GM12878 (cell line): ENCODE results near the gene PDE12. TPM values are rescaled to one million over a fixed set of nuclear protein-coding genes. Genes with fewer than 3 reads are reported as not detected.

Experiments
- BCL11A ChIP-seq: IDR thresholded peaks from 2 replicates; pipeline ENCODE4 v1.6.1; 2011; ENCODE audit warnings: low read depth, low read length
- HDAC6 ChIP-seq: fragments of 200-600 bp; sonication (generic); IDR thresholded peaks from one replicate; pipeline ENCODE4 v1.8.0; 2017; ENCODE audit warnings: antibody characterized with exemption; ENCODE audit not compliant: unreplicated experiment
- JUND ChIP-seq: IDR thresholded peaks from 2 replicates; pipeline ENCODE4 v1.6.1; 2012; ENCODE audit warnings: low read depth, mild to moderate bottlenecking, low read length, improper control_type of control experiment, moderate library complexity
- MXI1 ChIP-seq: fragments of 150-350 bp; IDR thresholded peaks from 2 replicates; pipeline ENCODE4 v1.6.1; 2011; ENCODE audit warnings: low read depth, mild to moderate bottlenecking, inconsistent platforms, low read length, improper control_type of control experiment
- NRF1 ChIP-seq: conservative IDR thresholded peaks from 2 replicates; pipeline ENCODE4 v1.6.1; 2011; ENCODE audit warnings: mild to moderate bottlenecking, low read depth, low read length, improper control_type of control experiment
- SUZ12 ChIP-seq: fragments of 200-600 bp; sonication (generic); IDR thresholded peaks from one replicate; pipeline ENCODE4 v1.6.1; 2018; ENCODE audit warnings: antibody characterized with exemption, mild to moderate bottlenecking; ENCODE audit not compliant: unreplicated experiment
- TCF12 ChIP-seq: IDR thresholded peaks from 2 replicates; pipeline ENCODE4 v1.6.1; 2011; ENCODE audit warnings: low read depth, mild to moderate bottlenecking, low read length
- YBX1 ChIP-seq: fragments of 450-650 bp; IDR thresholded peaks from 2 replicates; pipeline ENCODE4 v1.6.1; 2016; ENCODE audit warnings: antibody characterized with exemption
- ZNF622 ChIP-seq: fragments of 450-650 bp; IDR thresholded peaks from 2 replicates; pipeline ENCODE4 v1.6.1; 2017; ENCODE audit warnings: mild to moderate bottlenecking, inconsistent platforms
- polyA plus RNA-seq, 11 experiments: library from polyadenylated mRNA; depleted of rRNA in 4 of 11; unstranded in 6 of 11; stranded (reverse) in 5 of 11; fragments of >200 nt; fragmentation: Nextera tagmentation in 4 of 11; fragmentation: Illumina TruSeq in 1 of 11; extraction: Ambion mirVana in 4 of 11; extraction: Trizol in 1 of 11; gene quantifications; 1 replicate in 1 of 11; 2 replicates in 10 of 11; pipeline versions ENCODE4 v1.2.1 to v1.2.3, GENCODE V29; 2011 to 2016; ENCODE audit warnings: inconsistent platforms in 2 of 11, missing spikeins in 2 of 11, low read depth in 1 of 11
- total RNA-seq, 4 experiments: library from RNA; depleted of rRNA in 3 of 4; stranded (reverse); fragments of >200 nt in 3 of 4; fragmentation: Illumina TruSeq in 1 of 4; extraction: Trizol in 1 of 4; gene quantifications; 2 replicates each; pipeline versions ENCODE4 v1.2.1 to v1.2.3, GENCODE V29; 2013 to 2021
- TF ChIP-seq, protein P1 (sequence below): fragments of 450-650 bp; IDR thresholded peaks from 2 replicates; pipeline ENCODE4 v1.6.1; 2016; ENCODE audit warnings: mild to moderate bottlenecking, moderate library complexity, borderline replicate concordance
- TF ChIP-seq, protein P2 (sequence below): fragments of 450-650 bp; IDR thresholded peaks from 2 replicates; pipeline ENCODE4 v1.6.1; 2018; ENCODE audit warnings: borderline replicate concordance, mild to moderate bottlenecking; ENCODE audit not compliant: partially characterized antibody
- TF ChIP-seq, protein P3 (sequence below): fragments of 450-650 bp; IDR thresholded peaks from 2 replicates; pipeline ENCODE4 v1.6.1; 2017; ENCODE audit warnings: mild to moderate bottlenecking, low read depth, inconsistent platforms; ENCODE audit not compliant: poor library complexity, severe bottlenecking
- TF ChIP-seq, protein P4 (sequence below): IDR thresholded peaks from 2 replicates; pipeline ENCODE4 v1.6.1; 2012; ENCODE audit warnings: low read depth, low read length, improper control_type of control experiment

Gene PDE12
- total and polyA plus RNA-seq, 10 of the 15 experiments (the other 5 are each of a cell fraction or from before 2014, with no cell fraction given) = 3.0 to 26.1 (median 17.4) TPM

DNA sequence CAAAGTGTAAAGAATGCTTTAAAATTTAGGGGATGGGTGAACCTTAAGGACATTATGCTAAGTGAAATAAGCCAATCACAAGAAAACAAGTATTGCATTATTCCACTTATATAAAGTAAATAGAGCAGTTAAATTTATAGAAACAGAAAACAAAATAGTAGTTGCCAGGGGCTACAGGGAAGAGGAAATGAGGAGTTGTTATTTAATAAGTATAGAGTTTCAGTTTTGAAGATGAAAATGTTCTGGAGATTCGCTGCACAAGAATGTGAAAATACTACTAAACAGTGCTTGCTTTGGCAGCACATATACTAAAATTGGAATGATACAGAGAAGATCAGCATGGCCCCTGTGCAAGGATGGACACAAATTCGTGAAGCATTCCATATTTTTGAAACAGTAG is 43.9 kb upstream of the PDE12 start (continued):
- TF ChIP-seq, protein P1, sequence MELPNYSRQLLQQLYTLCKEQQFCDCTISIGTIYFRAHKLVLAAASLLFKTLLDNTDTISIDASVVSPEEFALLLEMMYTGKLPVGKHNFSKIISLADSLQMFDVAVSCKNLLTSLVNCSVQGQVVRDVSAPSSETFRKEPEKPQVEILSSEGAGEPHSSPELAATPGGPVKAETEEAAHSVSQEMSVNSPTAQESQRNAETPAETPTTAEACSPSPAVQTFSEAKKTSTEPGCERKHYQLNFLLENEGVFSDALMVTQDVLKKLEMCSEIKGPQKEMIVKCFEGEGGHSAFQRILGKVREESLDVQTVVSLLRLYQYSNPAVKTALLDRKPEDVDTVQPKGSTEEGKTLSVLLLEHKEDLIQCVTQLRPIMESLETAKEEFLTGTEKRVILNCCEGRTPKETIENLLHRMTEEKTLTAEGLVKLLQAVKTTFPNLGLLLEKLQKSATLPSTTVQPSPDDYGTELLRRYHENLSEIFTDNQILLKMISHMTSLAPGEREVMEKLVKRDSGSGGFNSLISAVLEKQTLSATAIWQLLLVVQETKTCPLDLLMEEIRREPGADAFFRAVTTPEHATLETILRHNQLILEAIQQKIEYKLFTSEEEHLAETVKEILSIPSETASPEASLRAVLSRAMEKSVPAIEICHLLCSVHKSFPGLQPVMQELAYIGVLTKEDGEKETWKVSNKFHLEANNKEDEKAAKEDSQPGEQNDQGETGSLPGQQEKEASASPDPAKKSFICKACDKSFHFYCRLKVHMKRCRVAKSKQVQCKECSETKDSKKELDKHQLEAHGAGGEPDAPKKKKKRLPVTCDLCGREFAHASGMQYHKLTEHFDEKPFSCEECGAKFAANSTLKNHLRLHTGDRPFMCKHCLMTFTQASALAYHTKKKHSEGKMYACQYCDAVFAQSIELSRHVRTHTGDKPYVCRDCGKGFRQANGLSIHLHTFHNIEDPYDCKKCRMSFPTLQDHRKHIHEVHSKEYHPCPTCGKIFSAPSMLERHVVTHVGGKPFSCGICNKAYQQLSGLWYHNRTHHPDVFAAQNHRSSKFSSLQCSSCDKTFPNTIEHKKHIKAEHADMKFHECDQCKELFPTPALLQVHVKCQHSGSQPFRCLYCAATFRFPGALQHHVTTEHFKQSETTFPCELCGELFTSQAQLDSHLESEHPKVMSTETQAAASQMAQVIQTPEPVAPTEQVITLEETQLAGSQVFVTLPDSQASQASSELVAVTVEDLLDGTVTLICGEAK = no peak
- TF ChIP-seq, protein P2, sequence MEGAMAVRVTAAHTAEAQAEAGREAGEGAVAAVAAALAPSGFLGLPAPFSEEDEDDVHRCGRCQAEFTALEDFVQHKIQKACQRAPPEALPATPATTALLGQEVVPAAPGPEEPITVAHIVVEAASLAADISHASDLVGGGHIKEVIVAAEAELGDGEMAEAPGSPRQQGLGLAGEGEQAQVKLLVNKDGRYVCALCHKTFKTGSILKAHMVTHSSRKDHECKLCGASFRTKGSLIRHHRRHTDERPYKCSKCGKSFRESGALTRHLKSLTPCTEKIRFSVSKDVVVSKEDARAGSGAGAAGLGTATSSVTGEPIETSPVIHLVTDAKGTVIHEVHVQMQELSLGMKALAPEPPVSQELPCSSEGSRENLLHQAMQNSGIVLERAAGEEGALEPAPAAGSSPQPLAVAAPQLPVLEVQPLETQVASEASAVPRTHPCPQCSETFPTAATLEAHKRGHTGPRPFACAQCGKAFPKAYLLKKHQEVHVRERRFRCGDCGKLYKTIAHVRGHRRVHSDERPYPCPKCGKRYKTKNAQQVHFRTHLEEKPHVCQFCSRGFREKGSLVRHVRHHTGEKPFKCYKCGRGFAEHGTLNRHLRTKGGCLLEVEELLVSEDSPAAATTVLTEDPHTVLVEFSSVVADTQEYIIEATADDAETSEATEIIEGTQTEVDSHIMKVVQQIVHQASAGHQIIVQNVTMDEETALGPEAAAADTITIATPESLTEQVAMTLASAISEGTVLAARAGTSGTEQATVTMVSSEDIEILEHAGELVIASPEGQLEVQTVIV = no peak
- TF ChIP-seq SUZ12 (no peak), TCF12 (no peak), BCL11A (no peak), HDAC6 (no peak), MXI1 (no peak), JUND (no peak), NRF1 (no peak), ZNF622 (no peak), YBX1 (no peak)
- TF ChIP-seq, protein P3, sequence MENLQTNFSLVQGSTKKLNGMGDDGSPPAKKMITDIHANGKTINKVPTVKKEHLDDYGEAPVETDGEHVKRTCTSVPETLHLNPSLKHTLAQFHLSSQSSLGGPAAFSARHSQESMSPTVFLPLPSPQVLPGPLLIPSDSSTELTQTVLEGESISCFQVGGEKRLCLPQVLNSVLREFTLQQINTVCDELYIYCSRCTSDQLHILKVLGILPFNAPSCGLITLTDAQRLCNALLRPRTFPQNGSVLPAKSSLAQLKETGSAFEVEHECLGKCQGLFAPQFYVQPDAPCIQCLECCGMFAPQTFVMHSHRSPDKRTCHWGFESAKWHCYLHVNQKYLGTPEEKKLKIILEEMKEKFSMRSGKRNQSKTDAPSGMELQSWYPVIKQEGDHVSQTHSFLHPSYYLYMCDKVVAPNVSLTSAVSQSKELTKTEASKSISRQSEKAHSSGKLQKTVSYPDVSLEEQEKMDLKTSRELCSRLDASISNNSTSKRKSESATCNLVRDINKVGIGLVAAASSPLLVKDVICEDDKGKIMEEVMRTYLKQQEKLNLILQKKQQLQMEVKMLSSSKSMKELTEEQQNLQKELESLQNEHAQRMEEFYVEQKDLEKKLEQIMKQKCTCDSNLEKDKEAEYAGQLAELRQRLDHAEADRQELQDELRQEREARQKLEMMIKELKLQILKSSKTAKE = no peak
- TF ChIP-seq, protein P4, sequence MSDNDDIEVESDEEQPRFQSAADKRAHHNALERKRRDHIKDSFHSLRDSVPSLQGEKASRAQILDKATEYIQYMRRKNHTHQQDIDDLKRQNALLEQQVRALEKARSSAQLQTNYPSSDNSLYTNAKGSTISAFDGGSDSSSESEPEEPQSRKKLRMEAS = no peak
